Measurements from ENCODE around the gene PELI2. TPM values are rescaled to one million over a fixed set of nuclear protein-coding genes. Genes with fewer than 3 reads are reported as not detected.

Gene PELI2
- total RNA-seq, 3 donors from 2014 or later (not counting 1 experiment from before 2014, with no cell fraction given), result 16.4 to 25.0 (median 24.9) TPM

DNA sequence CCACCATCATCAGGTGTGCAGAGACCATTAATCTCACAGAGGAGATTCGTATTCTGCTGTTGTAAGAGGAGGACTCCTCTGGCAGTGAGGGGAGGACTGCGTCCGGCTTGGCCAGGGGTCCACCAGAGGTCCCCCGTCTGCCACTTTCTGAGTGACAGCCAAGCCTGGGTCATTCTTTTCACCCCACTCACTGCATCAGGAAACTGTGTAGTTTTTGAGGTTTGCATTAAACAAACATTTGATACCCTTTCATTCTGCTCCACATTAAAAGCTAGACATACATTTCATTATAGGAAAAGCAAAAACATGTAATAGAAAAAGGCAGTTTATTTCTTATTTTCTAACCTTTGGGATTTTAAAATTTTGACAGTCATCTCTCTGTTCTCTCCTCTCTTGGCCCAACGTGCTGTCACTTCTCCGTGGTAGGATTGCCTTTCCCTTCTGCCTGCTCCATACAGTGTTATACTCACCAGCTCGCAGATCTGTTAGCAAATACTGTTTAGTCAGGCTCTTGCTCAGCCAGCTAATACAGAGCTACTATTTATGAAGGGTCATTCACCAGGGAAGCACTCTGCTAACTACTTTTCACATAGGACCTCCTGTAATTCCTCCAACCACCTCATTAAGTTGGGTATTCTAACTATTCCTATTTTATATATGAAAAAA is 99.3 kb downstream of the PELI2 start:
- ATAC-seq (no peak), DNase-seq (no peak)
- H3K27me3 Mint-ChIP-seq (ENCODE audit: low read depth in 2 of 2), result no peaks in the 10 kb centered on the region
- no peaks in the 10 kb centered on the region for H3K9me3 Mint-ChIP-seq
- no peak overlapping the region for H3K4me3 Mint-ChIP-seq
- H3K36me3 ChIP-seq (ENCODE audit: control insufficient read depth, insufficient read depth, low read length), result no peaks in the 10 kb centered on the region
- WGBS (ENCODE audit: insufficient coverage), result 62% methylated on average over 7 of the region's 7 CpGs
- H3K36me3 Mint-ChIP-seq, result no peaks in the 10 kb centered on the region
- intact Hi-C loops (cut with micrococcal nuclease), result no loop called here
- TF ChIP-seq CTCF (IDR thresholded peaks at IDR 0.05), result no peak
- no peak overlapping the region for H3K27ac Mint-ChIP-seq
- no peak overlapping the region for H3K27ac ChIP-seq (ENCODE audit: low read length)
- H3K4me3 ChIP-seq (ENCODE audit: low read length), result no peak overlapping the region
- H3K4me1 ChIP-seq (ENCODE audit: control insufficient read depth, insufficient read depth, low read length), result peaks cover 2% of the 10 kb centered on the region
- H3K27me3 ChIP-seq (ENCODE audit: control insufficient read depth, insufficient read depth, low read length), result no peaks in the 10 kb centered on the region
- no peaks in the 10 kb centered on the region for H3K9me3 ChIP-seq (ENCODE audit: control insufficient read depth, insufficient read depth, low read length)
- H3K4me1 Mint-ChIP-seq, result peaks cover 13 to 28% of the 10 kb centered on the region in 2 donors

DNA sequence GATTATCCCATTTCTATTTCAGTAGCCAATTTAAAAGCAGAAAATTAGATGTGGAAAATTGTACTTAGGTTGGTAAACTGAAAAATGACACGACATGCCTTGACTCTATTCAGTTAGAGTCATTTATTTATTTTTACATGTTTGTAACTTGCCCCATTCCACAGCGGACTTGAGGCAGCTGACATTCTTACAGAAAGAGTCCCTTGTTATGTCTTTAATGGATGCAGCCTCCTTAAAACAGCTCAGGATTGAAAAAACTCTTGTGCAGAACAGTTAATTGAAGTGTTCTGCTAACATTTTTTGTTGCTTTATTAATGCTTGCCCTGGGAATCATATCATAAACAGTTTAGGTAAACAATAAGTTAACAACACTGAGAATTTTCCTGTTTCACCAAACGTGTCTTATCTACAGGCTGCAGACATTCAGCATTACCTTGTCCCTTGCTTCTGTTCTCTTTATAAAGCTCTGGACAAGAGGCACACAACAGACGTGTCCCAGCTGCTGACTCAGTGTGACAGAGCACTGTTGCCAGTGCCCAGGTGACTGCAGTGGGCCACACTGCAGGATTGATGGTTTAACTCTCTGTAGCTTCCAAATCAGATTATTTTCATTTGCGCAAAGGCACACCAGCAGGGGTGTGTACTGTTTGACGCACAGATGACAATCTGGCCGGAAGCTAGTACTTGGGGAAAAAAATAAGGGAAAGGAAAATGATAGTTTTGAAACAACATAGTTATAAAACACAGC is 101.6 kb downstream of the PELI2 start:
- Histone ChIP-seq H3K9me3 (ENCODE audit: control insufficient read depth, insufficient read depth, low read length) (no peaks in the 10 kb centered on the region), H3K4me1 (ENCODE audit: control insufficient read depth, insufficient read depth, low read length) (peaks cover 2% of the 10 kb centered on the region), H3K36me3 (ENCODE audit: control insufficient read depth, insufficient read depth, low read length) (no peaks in the 10 kb centered on the region), H3K27me3 (ENCODE audit: control insufficient read depth, insufficient read depth, low read length) (no peaks in the 10 kb centered on the region), H3K4me3 (ENCODE audit: low read length) (no peak overlapping the region), H3K27ac (ENCODE audit: low read length) (no peak overlapping the region)
- intact Hi-C loops (cut with micrococcal nuclease), result no loop called here
- Mint-ChIP-seq H3K4me3 (no peak overlapping the region), H3K36me3 (no peaks in the 10 kb centered on the region), H3K4me1 (peaks cover 16 to 27% of the 10 kb centered on the region in 2 donors), H3K9me3 (no peaks in the 10 kb centered on the region), H3K27ac (no peak overlapping the region), H3K27me3 (ENCODE audit: low read depth in 2 of 2) (no peaks in the 10 kb centered on the region)
- ATAC-seq, result no peak
- WGBS (ENCODE audit: insufficient coverage), result 70% methylated on average over 6 of the region's 7 CpGs
- TF ChIP-seq CTCF (IDR thresholded peaks at IDR 0.05), result no peak
- DNase-seq, result no peak

DNA sequence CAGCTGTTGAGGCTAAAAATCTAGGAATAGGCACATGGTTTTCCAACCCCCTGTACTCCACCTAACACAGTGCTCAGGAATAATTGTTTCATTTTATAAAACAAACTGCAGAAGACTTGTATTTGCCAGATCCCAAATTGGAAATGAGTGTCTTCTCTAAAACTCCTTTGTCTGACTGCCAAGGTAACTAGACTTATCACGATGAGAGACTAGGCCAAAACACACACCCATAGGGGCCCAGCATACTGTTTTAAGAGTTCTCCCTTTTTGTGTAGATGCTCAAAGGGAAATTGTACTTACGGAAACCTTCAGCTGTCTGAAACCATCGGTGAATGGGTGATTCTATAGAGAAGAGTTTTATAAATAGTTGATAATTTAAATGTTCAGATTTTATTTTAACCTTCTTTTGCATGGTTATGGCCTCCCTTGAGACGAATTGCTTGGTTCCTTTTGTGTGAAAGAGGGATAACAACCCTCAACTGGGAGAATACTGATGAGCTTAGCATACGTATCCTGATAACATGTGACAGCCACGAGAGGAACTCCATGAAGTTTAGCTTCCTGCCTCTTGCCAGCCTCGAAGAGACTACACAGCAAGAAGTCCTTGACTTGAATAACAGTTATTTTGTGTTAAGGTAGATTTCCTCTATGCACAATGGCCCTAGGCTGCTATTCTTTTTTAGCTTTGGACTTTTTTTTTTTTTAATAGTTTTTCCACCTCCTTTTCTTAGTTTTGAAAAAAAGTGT is 103.3 kb downstream of the PELI2 start:
- no peak for TF ChIP-seq CTCF (IDR thresholded peaks at IDR 0.05)
- no peak overlapping the region for H3K27ac Mint-ChIP-seq
- Histone ChIP-seq H3K27ac (ENCODE audit: low read length) (no peak overlapping the region), H3K4me3 (ENCODE audit: low read length) (no peak overlapping the region), H3K4me1 (ENCODE audit: control insufficient read depth, insufficient read depth, low read length) (peaks cover 2% of the 10 kb centered on the region), H3K9me3 (ENCODE audit: control insufficient read depth, insufficient read depth, low read length) (no peaks in the 10 kb centered on the region), H3K27me3 (ENCODE audit: control insufficient read depth, insufficient read depth, low read length) (no peaks in the 10 kb centered on the region), H3K36me3 (ENCODE audit: control insufficient read depth, insufficient read depth, low read length) (no peaks in the 10 kb centered on the region)
- intact Hi-C loops (cut with micrococcal nuclease), result no loop called here
- H3K36me3 Mint-ChIP-seq, result no peaks in the 10 kb centered on the region
- no peak for DNase-seq
- ATAC-seq, result no peak
- H3K27me3 Mint-ChIP-seq (ENCODE audit: low read depth in 2 of 2), result no peaks in the 10 kb centered on the region
- H3K9me3 Mint-ChIP-seq, result no peaks in the 10 kb centered on the region
- H3K4me1 Mint-ChIP-seq, result peaks cover 20 to 22% of the 10 kb centered on the region in 2 donors
- no peak overlapping the region for H3K4me3 Mint-ChIP-seq
- 67% methylated on average over 6 of the region's 7 CpGs for WGBS (ENCODE audit: insufficient coverage)
